Measurements from ENCODE around the gene PTBP1. TPM values are rescaled to one million over a fixed set of nuclear protein-coding genes. Genes with fewer than 3 reads are reported as not detected.

Gene PTBP1
- total and polyA plus RNA-seq, 2 experiments from 2014 or later, result 539 to 632 TPM

DNA sequence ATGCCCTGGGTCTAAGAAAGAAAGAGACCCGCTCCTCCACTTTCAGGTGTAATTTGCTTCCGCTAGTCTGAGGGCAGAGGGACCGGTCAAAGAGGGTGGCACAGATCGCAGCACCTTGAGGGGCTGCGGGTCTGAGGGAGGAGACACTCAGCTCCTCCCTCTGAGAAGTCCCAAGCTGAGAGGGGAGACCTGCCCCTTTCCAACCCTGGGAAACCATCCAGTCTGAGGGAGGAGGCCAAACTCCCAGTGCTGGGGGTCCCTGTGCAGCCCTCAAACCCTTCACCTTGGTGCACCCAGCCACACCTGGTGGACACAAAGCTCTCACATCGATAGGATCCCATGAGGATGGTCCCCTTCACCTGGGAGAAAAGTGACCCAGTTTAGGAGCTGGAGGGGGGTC lies 33.4 kb upstream of the PTBP1 start (continued):
- TF ChIP-seq, protein P1, sequence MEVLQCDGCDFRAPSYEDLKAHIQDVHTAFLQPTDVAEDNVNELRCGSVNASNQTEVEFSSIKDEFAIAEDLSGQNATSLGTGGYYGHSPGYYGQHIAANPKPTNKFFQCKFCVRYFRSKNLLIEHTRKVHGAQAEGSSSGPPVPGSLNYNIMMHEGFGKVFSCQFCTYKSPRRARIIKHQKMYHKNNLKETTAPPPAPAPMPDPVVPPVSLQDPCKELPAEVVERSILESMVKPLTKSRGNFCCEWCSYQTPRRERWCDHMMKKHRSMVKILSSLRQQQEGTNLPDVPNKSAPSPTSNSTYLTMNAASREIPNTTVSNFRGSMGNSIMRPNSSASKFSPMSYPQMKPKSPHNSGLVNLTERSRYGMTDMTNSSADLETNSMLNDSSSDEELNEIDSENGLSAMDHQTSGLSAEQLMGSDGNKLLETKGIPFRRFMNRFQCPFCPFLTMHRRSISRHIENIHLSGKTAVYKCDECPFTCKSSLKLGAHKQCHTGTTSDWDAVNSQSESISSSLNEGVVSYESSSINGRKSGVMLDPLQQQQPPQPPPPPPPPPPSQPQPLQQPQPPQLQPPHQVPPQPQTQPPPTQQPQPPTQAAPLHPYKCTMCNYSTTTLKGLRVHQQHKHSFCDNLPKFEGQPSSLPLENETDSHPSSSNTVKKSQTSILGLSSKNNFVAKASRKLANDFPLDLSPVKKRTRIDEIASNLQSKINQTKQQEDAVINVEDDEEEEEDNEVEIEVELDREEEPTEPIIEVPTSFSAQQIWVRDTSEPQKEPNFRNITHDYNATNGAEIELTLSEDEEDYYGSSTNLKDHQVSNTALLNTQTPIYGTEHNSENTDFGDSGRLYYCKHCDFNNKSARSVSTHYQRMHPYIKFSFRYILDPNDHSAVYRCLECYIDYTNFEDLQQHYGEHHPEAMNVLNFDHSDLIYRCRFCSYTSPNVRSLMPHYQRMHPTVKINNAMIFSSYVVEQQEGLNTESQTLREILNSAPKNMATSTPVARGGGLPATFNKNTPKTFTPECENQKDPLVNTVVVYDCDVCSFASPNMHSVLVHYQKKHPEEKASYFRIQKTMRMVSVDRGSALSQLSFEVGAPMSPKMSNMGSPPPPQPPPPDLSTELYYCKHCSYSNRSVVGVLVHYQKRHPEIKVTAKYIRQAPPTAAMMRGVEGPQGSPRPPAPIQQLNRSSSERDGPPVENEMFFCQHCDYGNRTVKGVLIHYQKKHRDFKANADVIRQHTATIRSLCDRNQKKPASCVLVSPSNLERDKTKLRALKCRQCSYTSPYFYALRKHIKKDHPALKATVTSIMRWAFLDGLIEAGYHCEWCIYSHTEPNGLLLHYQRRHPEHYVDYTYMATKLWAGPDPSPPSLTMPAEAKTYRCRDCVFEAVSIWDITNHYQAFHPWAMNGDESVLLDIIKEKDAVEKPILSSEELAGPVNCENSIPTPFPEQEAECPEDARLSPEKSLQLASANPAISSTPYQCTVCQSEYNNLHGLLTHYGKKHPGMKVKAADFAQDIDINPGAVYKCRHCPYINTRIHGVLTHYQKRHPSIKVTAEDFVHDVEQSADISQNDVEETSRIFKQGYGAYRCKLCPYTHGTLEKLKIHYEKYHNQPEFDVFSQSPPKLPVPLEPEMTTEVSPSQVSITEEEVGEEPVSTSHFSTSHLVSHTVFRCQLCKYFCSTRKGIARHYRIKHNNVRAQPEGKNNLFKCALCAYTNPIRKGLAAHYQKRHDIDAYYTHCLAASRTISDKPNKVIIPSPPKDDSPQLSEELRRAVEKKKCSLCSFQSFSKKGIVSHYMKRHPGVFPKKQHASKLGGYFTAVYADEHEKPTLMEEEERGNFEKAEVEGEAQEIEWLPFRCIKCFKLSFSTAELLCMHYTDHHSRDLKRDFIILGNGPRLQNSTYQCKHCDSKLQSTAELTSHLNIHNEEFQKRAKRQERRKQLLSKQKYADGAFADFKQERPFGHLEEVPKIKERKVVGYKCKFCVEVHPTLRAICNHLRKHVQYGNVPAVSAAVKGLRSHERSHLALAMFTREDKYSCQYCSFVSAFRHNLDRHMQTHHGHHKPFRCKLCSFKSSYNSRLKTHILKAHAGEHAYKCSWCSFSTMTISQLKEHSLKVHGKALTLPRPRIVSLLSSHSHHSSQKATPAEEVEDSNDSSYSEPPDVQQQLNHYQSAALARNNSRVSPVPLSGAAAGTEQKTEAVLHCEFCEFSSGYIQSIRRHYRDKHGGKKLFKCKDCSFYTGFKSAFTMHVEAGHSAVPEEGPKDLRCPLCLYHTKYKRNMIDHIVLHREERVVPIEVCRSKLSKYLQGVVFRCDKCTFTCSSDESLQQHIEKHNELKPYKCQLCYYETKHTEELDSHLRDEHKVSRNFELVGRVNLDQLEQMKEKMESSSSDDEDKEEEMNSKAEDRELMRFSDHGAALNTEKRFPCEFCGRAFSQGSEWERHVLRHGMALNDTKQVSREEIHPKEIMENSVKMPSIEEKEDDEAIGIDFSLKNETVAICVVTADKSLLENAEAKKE (CRISPR knock-in tag; IDR thresholded peaks at IDR 0.05), result no peak
- TF ChIP-seq, protein P2, sequence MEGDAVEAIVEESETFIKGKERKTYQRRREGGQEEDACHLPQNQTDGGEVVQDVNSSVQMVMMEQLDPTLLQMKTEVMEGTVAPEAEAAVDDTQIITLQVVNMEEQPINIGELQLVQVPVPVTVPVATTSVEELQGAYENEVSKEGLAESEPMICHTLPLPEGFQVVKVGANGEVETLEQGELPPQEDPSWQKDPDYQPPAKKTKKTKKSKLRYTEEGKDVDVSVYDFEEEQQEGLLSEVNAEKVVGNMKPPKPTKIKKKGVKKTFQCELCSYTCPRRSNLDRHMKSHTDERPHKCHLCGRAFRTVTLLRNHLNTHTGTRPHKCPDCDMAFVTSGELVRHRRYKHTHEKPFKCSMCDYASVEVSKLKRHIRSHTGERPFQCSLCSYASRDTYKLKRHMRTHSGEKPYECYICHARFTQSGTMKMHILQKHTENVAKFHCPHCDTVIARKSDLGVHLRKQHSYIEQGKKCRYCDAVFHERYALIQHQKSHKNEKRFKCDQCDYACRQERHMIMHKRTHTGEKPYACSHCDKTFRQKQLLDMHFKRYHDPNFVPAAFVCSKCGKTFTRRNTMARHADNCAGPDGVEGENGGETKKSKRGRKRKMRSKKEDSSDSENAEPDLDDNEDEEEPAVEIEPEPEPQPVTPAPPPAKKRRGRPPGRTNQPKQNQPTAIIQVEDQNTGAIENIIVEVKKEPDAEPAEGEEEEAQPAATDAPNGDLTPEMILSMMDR (conservative IDR thresholded peaks at IDR 0.05; ENCODE audit: low read depth in 2 of 2), result no peak
- TF ChIP-seq CREB1 (CRISPR knock-in tag; IDR thresholded peaks at IDR 0.05; ENCODE audit: low read depth), result no peak

DNA sequence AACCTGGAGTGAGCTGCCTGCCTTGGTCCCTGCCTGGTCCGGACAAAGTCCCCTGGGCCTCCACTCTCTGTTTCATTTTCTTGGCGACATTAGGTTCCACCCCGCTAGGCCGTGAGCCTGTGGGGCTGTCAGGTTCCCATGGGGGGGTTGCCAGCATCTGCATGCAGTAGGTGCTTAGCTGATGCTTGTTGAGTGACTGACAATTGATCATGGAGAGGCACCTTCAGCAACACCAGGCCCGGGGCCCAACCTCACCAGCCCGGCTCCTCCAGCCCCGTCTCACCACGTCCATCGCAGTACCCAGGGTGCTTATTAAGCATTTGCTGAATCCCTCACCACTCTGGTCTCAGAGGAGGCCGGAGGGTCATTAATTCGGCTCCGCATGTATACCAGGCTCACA lies 33.0 kb upstream of the PTBP1 start:
- ATAC-seq, result no peak
- no peak overlapping the region for H3K4me3 Mint-ChIP-seq
- TF ChIP-seq, protein P3, sequence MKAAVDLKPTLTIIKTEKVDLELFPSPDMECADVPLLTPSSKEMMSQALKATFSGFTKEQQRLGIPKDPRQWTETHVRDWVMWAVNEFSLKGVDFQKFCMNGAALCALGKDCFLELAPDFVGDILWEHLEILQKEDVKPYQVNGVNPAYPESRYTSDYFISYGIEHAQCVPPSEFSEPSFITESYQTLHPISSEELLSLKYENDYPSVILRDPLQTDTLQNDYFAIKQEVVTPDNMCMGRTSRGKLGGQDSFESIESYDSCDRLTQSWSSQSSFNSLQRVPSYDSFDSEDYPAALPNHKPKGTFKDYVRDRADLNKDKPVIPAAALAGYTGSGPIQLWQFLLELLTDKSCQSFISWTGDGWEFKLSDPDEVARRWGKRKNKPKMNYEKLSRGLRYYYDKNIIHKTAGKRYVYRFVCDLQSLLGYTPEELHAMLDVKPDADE (IDR thresholded peaks at IDR 0.05), result no peak
- TF ChIP-seq JUNB (IDR thresholded peaks at IDR 0.05; ENCODE audit: unreplicated experiment) (no peak), EZH2phosphoT487 (IDR thresholded peaks at IDR 0.05; ENCODE audit: unreplicated experiment) (no peak), NANOG (IDR thresholded peaks at IDR 0.05; ENCODE audit: borderline replicate concordance) (no peak), STAT1 (IDR thresholded peaks at IDR 0.05; ENCODE audit: unreplicated experiment) (no peak), ZNF114 (CRISPR knock-in tag; IDR thresholded peaks at IDR 0.05) (no peak)

More for the DNA sequence above, 33.0 kb upstream of the PTBP1 start:
- H3K79me2 ChIP-seq (replicated peaks; ENCODE audit: insufficient read depth), result no peaks in the 10 kb centered on the region
- Mint-ChIP-seq H3K9me3 (peaks cover 8% of the 10 kb centered on the region), H3K27ac (no peak overlapping the region), H3K4me1 (no peaks in the 10 kb centered on the region), H3K27me3 (ENCODE audit: insufficient read depth, low read depth, poor library complexity) (peaks cover 11% of the 10 kb centered on the region), H3K36me3 (ENCODE audit: low read depth) (peaks cover 4% of the 10 kb centered on the region; the same call in 2 of the 3 replicates)
- H3K4me2 ChIP-seq, result no peak overlapping the region
- DNase-seq (ENCODE audit: low spot score), result no peak
- no peaks in the 10 kb centered on the region for H3K4me1 ChIP-seq (ENCODE audit: insufficient read depth)
- H3K36me3 ChIP-seq (ENCODE audit: insufficient read depth), result no peaks in the 10 kb centered on the region
- no peak overlapping the region for H2AFZ ChIP-seq
- H3F3A ChIP-seq (replicated peaks; ENCODE audit: low read depth), result no peaks in the 10 kb centered on the region
- H3K27me3 ChIP-seq (ENCODE audit: insufficient read depth), result no peaks in the 10 kb centered on the region
- H3K9me2 ChIP-seq (ENCODE audit: insufficient read depth), result no peaks in the 10 kb centered on the region
- no peak overlapping the region for H3K27ac ChIP-seq (ENCODE audit: low read depth)
- H4K20me1 ChIP-seq (replicated peaks; ENCODE audit: insufficient read depth), result no peaks in the 10 kb centered on the region
- no peak overlapping the region for H3K4me3 ChIP-seq
